ENCODE results near the gene ING3. TPM values are rescaled to one million over a fixed set of nuclear protein-coding genes. Genes with fewer than 3 reads are reported as not detected.

ING3 gene
- total RNA-seq, 1 experiment from 2014 or later: 9.6 TPM

- no TSS peak for BruUV-seq (replicated peaks)
- Mint-ChIP-seq H3K9me3 (ENCODE audit: low read depth, unreplicated experiment) (no peaks in the 10 kb centered on the region), H3K4me3 (ENCODE audit: low read depth, unreplicated experiment) (no peak overlapping the region), H3K36me3 (ENCODE audit: insufficient read depth, unreplicated experiment) (no peaks in the 10 kb centered on the region), H3K27me3 (ENCODE audit: unreplicated experiment) (no peaks in the 10 kb centered on the region), H3K4me1 (ENCODE audit: low read depth, unreplicated experiment) (no peaks in the 10 kb centered on the region), H3K27ac (ENCODE audit: unreplicated experiment) (no peak overlapping the region)
- intact Hi-C loops (cut with micrococcal nuclease; ENCODE audit: unreplicated experiment): no loop called here
- TF ChIP-seq CTCF (IDR thresholded peaks at IDR 0.05; ENCODE audit: unreplicated experiment): no peak
- DNase-seq: no peak
- CTCF ChIA-PET: no interaction called here
These were observed 25.2 kb upstream of the ING3 start for GRCh38 chr7:120925392-120925791.

GRCh38 chr7:120926943-120927346 lies 23.6 kb upstream of the ING3 start:
- Mint-ChIP-seq H3K36me3 (ENCODE audit: insufficient read depth, unreplicated experiment) (no peaks in the 10 kb centered on the region), H3K27me3 (ENCODE audit: unreplicated experiment) (no peaks in the 10 kb centered on the region), H3K27ac (ENCODE audit: unreplicated experiment) (no peak overlapping the region), H3K4me1 (ENCODE audit: low read depth, unreplicated experiment) (no peaks in the 10 kb centered on the region), H3K4me3 (ENCODE audit: low read depth, unreplicated experiment) (no peak overlapping the region), H3K9me3 (ENCODE audit: low read depth, unreplicated experiment) (no peaks in the 10 kb centered on the region)
- CTCF ChIA-PET: no interaction called here
- BruUV-seq (replicated peaks): no TSS peak
- intact Hi-C loops (cut with micrococcal nuclease; ENCODE audit: unreplicated experiment): no loop called here
- no peak for TF ChIP-seq CTCF (IDR thresholded peaks at IDR 0.05; ENCODE audit: unreplicated experiment)
- DNase-seq: no peak

- intact Hi-C loops (cut with micrococcal nuclease; ENCODE audit: unreplicated experiment): no loop called here
- no peak for TF ChIP-seq CTCF (IDR thresholded peaks at IDR 0.05; ENCODE audit: unreplicated experiment)
- no peaks in the 10 kb centered on the region for H3K9me3 Mint-ChIP-seq (ENCODE audit: low read depth, unreplicated experiment)
- no peaks in the 10 kb centered on the region for H3K27me3 Mint-ChIP-seq (ENCODE audit: unreplicated experiment)
- CTCF ChIA-PET: no interaction called here
- H3K4me3 Mint-ChIP-seq (ENCODE audit: low read depth, unreplicated experiment): no peak overlapping the region
- no peaks in the 10 kb centered on the region for H3K36me3 Mint-ChIP-seq (ENCODE audit: insufficient read depth, unreplicated experiment)
- no peaks in the 10 kb centered on the region for H3K4me1 Mint-ChIP-seq (ENCODE audit: low read depth, unreplicated experiment)
- no peak overlapping the region for H3K27ac Mint-ChIP-seq (ENCODE audit: unreplicated experiment)
- DNase-seq: no peak
- no TSS peak for BruUV-seq (replicated peaks)
These were observed 23.0 kb upstream of the ING3 start for GRCh38 chr7:120927454-120928103.

- CTCF ChIA-PET: interaction anchor here (0.7 kb wide), 1 partner anchor 14 kb away, joined by 4 read pairs; no protein-coding TSS in a partner anchor
- no peak for TF ChIP-seq CTCF (IDR thresholded peaks at IDR 0.05; ENCODE audit: unreplicated experiment)
- no peak for DNase-seq
These were observed 19.3 kb upstream of the ING3 start for GRCh38 chr7:120931243-120931642.

More at GRCh38 chr7:120931243-120931642, 19.3 kb upstream of the ING3 start:
- Mint-ChIP-seq H3K27me3 (ENCODE audit: unreplicated experiment) (no peaks in the 10 kb centered on the region), H3K4me1 (ENCODE audit: low read depth, unreplicated experiment) (no peaks in the 10 kb centered on the region), H3K27ac (ENCODE audit: unreplicated experiment) (no peak overlapping the region), H3K36me3 (ENCODE audit: insufficient read depth, unreplicated experiment) (no peaks in the 10 kb centered on the region), H3K9me3 (ENCODE audit: low read depth, unreplicated experiment) (no peaks in the 10 kb centered on the region), H3K4me3 (ENCODE audit: low read depth, unreplicated experiment) (no peak overlapping the region)
- no TSS peak for BruUV-seq (replicated peaks)
- intact Hi-C loops (cut with micrococcal nuclease; ENCODE audit: unreplicated experiment): no loop called here
